HCT116 (cell line): ENCODE data around the gene CCDC91.

Experiments used
- EZH2 ChIP-seq: fragments of 200-600 bp; sonication (generic); IDR thresholded peaks from 2 replicates; pipeline ENCODE4 v1.6.1; 2017; ENCODE audit warnings: antibody characterized with exemption, mixed run types
- POLR2A ChIP-seq: IDR thresholded peaks from 2 replicates; pipeline ENCODE4 v1.7.0; 2011; ENCODE audit warnings: borderline replicate concordance; ENCODE audit not compliant: insufficient read depth, insufficient read length; ENCODE audit errors: extremely low read depth
- REST ChIP-seq: IDR thresholded peaks from 2 replicates; pipeline ENCODE4 v1.6.1; 2012; ENCODE audit warnings: low read depth
- TF ChIP-seq, protein P1 (sequence below), 3 experiments: fragments of 200-600 bp in 1 of 3; sonication (generic) in 1 of 3; IDR thresholded peaks in 2 of 3; conservative IDR thresholded peaks in 1 of 3; 2 replicates each; pipeline ENCODE4 v1.5.1; 2012 to 2017; ENCODE audit warnings: low read depth in 2 of 3, low read length in 2 of 3, antibody characterized with exemption in 1 of 3, borderline replicate concordance in 1 of 3, control low read depth in 1 of 3, mild to moderate bottlenecking in 1 of 3, mixed read lengths in 1 of 3, mixed run types in 1 of 3, moderate library complexity in 1 of 3; ENCODE audit not compliant: insufficient read depth in 1 of 3

- TF ChIP-seq REST (no peak), EZH2 (no peak), POLR2A (no peak)
- TF ChIP-seq, protein P1, sequence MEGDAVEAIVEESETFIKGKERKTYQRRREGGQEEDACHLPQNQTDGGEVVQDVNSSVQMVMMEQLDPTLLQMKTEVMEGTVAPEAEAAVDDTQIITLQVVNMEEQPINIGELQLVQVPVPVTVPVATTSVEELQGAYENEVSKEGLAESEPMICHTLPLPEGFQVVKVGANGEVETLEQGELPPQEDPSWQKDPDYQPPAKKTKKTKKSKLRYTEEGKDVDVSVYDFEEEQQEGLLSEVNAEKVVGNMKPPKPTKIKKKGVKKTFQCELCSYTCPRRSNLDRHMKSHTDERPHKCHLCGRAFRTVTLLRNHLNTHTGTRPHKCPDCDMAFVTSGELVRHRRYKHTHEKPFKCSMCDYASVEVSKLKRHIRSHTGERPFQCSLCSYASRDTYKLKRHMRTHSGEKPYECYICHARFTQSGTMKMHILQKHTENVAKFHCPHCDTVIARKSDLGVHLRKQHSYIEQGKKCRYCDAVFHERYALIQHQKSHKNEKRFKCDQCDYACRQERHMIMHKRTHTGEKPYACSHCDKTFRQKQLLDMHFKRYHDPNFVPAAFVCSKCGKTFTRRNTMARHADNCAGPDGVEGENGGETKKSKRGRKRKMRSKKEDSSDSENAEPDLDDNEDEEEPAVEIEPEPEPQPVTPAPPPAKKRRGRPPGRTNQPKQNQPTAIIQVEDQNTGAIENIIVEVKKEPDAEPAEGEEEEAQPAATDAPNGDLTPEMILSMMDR (IDR thresholded peaks at IDR 0.05 in 2 of 3, conservative IDR thresholded peaks at IDR 0.05 in 1 of 3; ENCODE audit: borderline replicate concordance in 1 of 3, insufficient read depth in 1 of 3, low read depth in 2 of 3, low read length in 2 of 3) = no peak
Measured at GRCh38 chr12:28535216-28535615, 345.0 kb downstream of the CCDC91 start.
